Choroid plexus epithelial cell (primary cell): ENCODE measurements around the gene SERPINA5.

Source experiments
- DNase-seq: peaks from one replicate; pipeline ENCODE4 v3.0.0-alpha.2; 2010; ENCODE audit warnings: low read depth
- H3K4me3 ChIP-seq: 2 replicates; pipeline ENCODE4 v1.5.1; 2011; ENCODE audit warnings: low read depth, mild to moderate bottlenecking, control low read depth, low read length, moderate library complexity
- TF ChIP-seq, protein P1 (sequence below): conservative IDR thresholded peaks from 2 replicates; pipeline ENCODE4 v1.5.1; 2011; ENCODE audit warnings: low read depth, mild to moderate bottlenecking, control low read depth, inconsistent platforms, low read length, moderate library complexity

SERPINA5 gene

DNA sequence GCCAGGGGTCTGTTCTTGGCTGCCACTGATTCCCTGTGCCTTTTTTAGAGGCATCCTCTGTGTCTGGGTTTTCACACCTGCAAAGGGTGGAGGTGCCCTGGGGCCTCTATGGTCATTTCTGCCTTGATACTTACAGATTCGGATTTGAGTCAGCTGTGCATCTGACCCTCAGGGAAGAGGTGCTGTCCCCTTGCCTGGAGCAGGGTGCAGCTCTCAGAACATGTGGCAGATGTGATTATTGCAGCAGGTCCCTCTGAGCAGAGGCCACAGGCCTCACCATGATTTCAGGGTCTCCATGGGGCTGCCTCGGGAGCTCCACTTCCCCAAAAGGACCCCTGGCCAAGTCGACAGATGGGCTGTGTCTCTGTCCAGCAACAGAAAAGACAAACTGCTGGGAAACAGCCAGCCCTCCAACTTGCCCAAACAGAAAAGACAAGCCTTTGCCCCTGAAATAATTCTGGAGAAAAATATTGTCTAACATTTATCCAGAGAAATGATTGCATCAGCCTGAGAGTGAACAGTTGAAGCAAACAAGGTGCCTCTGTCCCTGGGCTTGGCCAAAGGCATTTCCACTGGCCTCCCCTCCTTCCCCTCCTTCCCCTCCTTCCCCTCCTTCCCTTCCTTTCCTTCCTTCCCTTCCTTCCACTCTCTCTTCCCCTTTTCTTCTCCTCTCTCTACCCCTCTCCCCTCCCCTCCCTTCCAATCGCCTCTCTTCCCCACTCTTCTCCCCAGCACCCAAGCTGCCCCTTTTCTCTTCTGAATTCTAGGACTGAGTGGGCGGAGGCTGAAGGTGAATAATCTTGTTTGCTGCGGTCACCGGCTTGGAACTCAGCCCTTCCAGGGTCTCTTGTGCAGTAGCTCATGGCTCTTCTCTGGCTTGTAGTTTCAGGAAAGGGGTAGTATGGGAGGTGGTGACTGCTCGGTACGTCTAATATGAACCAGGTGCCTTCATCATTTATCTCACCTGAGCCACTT lies 31.6 kb downstream of the SERPINA5 start:
- peak; percentile 55 for DNase-seq
- H3K4me3 ChIP-seq = peak overlapping the region; percentile 4
- TF ChIP-seq, protein P1, sequence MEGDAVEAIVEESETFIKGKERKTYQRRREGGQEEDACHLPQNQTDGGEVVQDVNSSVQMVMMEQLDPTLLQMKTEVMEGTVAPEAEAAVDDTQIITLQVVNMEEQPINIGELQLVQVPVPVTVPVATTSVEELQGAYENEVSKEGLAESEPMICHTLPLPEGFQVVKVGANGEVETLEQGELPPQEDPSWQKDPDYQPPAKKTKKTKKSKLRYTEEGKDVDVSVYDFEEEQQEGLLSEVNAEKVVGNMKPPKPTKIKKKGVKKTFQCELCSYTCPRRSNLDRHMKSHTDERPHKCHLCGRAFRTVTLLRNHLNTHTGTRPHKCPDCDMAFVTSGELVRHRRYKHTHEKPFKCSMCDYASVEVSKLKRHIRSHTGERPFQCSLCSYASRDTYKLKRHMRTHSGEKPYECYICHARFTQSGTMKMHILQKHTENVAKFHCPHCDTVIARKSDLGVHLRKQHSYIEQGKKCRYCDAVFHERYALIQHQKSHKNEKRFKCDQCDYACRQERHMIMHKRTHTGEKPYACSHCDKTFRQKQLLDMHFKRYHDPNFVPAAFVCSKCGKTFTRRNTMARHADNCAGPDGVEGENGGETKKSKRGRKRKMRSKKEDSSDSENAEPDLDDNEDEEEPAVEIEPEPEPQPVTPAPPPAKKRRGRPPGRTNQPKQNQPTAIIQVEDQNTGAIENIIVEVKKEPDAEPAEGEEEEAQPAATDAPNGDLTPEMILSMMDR = no peak

- no peak for DNase-seq
- TF ChIP-seq, protein P1 = no peak
- no peak overlapping the region for H3K4me3 ChIP-seq
These were observed 32.8 kb downstream of the SERPINA5 start for GRCh38 chr14:94613720-94614644.

DNA sequence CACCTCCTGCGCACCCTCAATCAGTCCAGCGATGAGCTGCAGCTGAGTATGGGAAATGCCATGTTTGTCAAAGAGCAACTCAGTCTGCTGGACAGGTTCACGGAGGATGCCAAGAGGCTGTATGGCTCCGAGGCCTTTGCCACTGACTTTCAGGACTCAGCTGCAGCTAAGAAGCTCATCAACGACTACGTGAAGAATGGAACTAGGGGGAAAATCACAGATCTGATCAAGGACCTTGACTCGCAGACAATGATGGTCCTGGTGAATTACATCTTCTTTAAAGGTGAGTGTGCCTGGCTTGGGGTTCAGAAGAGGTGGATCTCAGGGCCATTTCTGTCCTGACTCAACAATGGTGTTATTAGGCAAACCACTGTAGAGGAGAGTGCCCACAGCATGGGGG lies 33.6 kb downstream of the SERPINA5 start:
- TF ChIP-seq, protein P1 = no peak
- no peak for DNase-seq
- no peak overlapping the region for H3K4me3 ChIP-seq

DNA sequence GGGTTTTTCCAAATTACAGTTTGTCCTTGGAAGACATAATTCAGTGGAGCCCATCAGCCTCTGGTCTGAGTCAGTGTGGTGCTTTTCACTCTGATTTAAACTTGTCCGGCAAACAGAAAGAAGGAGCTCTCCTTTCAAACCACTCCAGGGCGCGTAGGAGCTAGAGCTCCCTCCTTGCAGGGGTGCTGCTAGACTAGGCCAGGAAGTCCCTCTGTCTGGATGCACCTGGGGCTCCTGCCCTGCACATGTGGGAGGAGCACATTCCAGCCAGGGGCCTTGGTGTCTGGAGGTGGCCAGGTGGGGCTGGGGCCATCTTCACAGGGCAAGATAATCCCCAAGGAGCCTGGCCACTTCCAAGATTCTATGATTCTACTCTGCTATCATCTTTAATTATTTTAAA lies 34.0 kb downstream of the SERPINA5 start:
- H3K4me3 ChIP-seq = no peak overlapping the region
- TF ChIP-seq, protein P1 = no peak
- no peak for DNase-seq

- no peak overlapping the region for H3K4me3 ChIP-seq
- TF ChIP-seq, protein P1 = no peak
- no peak for DNase-seq
These were observed 34.8 kb downstream of the SERPINA5 start for GRCh38 chr14:94615823-94616570.

DNA sequence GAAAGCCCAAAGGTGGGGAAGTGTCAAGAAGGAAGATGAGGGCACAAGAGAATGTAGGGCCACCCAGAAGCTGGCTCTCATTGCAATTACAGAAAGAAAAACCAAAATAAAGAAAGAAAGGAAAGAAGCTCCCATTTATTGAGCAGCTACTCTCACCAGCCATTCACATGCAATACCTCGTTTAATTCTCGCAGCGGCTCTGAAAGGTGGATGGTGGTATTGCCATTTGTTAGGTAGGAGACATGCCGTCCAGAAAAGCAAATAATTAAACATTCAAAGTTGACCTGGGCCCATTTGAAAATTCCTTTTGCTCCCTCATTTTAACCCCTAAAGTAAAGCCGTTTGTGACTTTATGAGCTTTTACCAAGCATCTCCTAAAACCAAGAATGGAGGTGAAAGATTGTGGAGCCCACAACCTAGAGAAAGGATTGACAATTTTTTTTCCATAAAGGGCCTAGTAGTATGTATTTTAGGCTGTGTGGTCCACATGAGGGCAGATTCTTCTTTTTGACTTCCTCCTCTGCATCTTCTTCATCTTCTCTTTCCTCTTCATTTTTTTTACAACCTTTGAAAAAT lies 36.2 kb downstream of the SERPINA5 start:
- H3K4me3 ChIP-seq = no peak overlapping the region
- TF ChIP-seq, protein P1 = no peak
- no peak for DNase-seq
